IgD-negative memory B cell (primary cell): Measurements from ENCODE around the gene GABRQ. TPM values are rescaled to one million over a fixed set of nuclear protein-coding genes. Genes with fewer than 3 reads are reported as not detected.

Experiments
- polyA plus RNA-seq: library from polyadenylated mRNA; unstranded; fragments of 300-500 nt; fragmentation: Illumina TruSeq; gene quantifications from one replicate; pipeline ENCODE4 v1.2.3, GENCODE V29; 2021

Gene GABRQ
- polyA plus RNA-seq, 1 donor from 2014 or later: not detected

Other genes with a start within 250 kb of the GABRQ start
- not detected for gene GABRA3, start 186.6 kb upstream of the GABRQ start, polyA plus RNA-seq
- not detected for gene MAGEA3, start 60.9 kb downstream of the GABRQ start, polyA plus RNA-seq
- not detected for gene CSAG2, start 71.4 kb downstream of the GABRQ start, polyA plus RNA-seq
- not detected for gene MAGEA2B, start 76.7 kb downstream of the GABRQ start, polyA plus RNA-seq
- not detected for gene CSAG1, start 95.8 kb downstream of the GABRQ start, polyA plus RNA-seq
- not detected for gene MAGEA12, start 95.9 kb downstream of the GABRQ start, polyA plus RNA-seq
- not detected for gene MAGEA2, start 115.9 kb downstream of the GABRQ start, polyA plus RNA-seq
- not detected for gene CSAG3, start 121.3 kb downstream of the GABRQ start, polyA plus RNA-seq
- not detected for gene MAGEA6, start 131.8 kb downstream of the GABRQ start, polyA plus RNA-seq
- gene CETN2, start 192.9 kb downstream of the GABRQ start, polyA plus RNA-seq: 21.3 TPM
- 11.7 TPM for gene NSDHL, start 193.2 kb downstream of the GABRQ start, polyA plus RNA-seq